ENCODE data around the gene RNF115.
"Not testable (repeated sequence)": the region's sequence is repeated elsewhere in the genome, so short reads cannot be mapped to it uniquely, and the experiment has no call there.

RNF115 gene

DNA sequence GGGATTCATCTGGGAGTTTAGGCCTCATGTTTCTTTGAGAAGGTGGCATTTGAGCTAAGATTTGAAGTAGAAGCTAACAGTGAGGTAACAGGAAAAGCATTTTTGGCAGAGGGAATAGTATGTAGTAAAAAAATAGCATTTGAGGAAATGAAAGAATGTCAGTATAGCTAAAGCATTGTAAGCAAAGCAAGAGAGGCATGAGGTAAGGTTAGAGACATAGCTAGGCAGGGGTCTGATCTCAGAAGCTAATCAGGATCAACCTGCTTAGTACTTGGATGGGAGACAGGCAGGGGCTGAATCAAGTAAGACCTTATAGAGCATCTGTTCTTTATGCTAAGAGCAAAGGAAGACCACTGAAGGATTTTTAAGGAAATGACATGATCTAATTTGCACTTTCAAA is 4.1 kb upstream of the RNF115 start:
- no peak for DNase-seq (ENCODE audit: low read depth)

DNA sequence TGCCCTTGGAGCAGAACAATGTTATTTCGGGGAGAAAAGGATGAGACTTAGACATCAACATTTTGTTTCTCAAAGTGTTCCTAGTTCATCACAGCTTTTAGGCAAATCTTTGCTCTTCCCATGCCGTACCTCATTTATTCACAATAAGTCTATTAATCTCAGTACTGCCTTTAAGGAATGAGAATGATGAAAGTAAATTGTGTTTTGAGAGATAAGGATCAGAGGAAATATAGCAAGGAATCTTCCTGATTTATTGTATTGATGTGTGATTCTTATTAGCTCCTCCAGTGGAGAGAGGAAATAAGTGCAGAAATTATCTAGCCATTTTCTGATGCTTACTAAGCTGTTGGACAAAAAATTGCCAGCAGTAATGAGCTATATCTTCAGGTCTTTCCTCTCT is 2.1 kb upstream of the RNF115 start:
- no peak for DNase-seq (ENCODE audit: low read depth)

DNA sequence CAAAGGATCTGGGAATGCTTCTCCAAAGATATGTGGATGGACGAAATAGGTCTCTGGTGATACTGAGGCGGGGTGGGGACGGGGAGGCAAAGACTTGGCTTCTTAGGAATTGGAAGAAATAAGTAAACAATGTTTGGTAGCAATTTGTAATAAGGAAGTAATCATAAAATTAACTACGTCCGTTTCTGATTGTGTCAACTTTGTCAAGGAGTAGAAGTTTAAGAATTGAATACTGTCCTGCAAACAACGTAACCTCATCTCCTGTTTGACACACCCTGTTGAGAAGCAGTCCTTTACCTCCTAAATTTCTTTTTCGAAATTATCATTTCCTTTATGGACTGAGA is 576 bp upstream of the RNF115 start:
- no peak for DNase-seq (ENCODE audit: low read depth)

DNA sequence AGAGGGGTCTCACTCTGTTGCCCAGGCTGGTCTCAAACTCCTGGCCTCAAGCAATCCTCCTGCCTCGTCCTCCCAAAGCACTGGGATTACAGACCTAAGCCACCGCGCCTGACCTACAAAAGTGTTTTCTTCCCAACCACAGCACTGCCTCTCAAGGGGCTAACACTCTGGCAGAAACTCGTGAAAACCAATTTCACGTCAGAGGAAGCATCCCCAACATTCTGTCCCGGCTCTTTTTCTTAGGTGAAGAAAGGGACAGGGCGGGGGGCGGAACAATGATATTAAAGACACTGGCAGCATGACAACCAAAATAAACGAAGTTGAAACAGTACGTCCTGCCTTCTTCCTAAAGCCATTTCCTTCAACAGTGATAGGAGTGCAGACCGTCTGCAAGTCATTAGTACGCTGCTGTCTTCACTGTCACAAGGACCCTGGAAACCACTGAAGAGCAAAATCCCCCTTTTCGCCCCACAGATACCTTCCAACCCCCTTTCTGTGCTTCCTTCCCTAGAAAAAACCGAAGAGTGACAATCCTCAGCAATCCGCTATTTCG is 1.0 kb downstream of the RNF115 start:
- not testable (repeated sequence) for DNase-seq (ENCODE audit: low read depth)

DNA sequence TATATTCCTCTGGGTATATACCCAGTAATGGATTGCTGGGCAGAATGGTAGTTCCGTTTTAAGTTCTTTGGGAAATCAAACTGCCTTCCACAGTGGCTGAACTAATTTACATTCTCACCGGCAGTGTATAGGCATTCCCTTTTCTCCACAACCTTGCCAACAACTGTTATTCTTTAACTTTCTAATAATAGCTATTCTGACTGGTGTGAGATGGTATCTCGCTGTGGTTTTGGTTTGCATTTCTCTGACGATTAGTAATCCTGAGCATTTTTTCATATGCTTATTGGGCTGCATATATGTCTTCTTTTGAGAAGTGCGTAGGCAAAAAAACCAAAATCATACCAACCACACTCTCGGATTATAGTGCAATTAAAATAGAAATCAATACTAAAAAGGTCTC is 5.8 kb downstream of the RNF115 start:
- DNase-seq (ENCODE audit: low read depth): not testable (repeated sequence)

DNA sequence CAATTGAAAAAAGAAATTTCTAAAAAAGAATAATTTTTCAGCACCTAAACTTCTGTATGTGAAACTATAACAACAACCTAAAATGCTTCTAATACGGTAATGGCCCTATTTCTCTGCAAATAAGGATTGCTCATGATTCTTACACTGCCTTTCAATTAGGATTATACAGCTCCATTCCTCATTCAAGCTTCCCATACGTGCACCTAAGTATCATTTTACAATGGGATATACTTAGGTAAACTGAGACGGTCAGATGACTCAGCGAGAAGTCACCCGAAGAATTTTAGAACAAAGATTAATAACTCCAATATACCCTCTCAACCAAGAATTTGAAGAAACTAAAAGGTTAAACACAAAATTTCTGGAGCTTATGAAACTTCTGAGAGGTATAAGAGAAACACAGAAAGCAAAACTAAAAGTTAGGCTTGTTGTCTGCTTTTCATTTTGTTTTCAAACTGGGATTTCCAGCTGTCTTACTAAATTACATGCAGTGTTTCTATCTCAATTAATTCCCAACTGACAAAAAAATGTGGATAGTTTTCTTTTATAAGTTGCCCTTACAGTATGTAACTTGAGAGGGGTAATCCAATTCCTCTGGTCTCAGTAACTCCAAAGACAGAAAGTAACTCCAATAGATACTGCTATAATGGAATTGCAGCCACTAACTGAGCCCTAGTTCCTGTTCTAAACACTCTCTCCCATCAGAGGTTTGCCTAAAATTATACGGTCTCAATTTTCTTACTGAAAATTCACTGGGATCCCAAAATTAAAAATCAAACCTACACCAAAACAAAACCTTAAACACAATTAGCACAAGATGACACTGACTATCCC is 10.7 kb downstream of the RNF115 start:
- DNase-seq (ENCODE audit: low read depth): not testable (repeated sequence)

DNA sequence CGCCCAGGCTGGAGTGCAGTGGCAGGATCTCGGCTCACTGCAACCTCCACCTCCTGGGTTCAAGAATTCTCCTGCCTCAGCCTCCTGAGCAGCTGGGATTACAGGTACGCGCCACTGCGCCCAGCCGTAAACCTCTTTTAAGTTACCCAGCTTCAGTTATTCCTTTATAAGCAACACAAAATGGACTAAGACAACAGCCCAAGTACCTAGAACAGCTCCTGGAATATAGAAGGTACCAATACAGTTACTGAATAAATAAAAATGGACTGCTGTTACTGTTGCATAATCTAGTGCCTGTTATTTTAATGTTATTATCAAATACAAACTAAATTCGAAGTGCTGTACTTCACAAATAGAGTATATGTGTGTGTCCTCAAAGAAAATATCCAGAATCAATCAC is 17.1 kb downstream of the RNF115 start:
- DNase-seq (ENCODE audit: low read depth): no peak

DNA sequence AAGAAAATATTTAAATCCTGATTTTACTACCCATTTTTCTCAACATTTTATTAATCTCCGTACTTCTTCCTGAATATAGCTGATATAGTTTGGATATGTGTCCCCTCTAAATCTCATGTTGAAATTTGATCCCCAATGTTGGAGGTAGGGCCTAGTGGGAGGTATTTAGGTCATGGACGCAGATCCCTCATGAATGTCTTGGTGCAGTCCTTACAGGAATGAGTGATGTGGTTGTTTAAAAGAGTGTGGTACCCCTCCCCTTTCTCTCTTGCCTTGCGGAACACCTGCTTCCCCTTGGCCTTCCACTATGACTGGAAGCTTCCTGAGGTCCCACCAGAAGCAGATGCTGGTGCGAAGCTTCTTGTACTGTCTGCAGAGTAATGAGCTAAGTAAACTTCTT is 17.5 kb downstream of the RNF115 start:
- no peak for DNase-seq (ENCODE audit: low read depth)

DNA sequence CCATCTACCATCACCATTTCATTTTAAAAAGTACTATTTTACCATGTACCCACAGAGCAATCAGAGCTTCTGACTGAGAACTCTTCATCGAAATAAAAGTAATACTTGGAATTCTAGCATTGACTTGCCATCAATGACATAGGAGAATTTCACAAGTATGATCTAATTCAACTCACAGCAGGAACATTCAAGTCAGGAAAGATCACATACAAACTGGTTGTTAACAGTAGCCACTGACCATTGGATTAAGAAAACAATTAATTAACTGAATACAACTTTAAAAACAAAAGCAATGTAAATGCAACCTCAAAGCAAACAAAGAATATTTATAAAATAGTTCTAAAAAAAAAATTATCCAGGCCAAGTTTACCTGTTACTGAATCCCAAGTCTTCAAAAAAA is 18.8 kb downstream of the RNF115 start:
- DNase-seq (ENCODE audit: low read depth): no peak

GRCh38 chr1:145804235-145805045 is 19.5 kb downstream of the RNF115 start:
- no peak for DNase-seq (ENCODE audit: low read depth)

DNA sequence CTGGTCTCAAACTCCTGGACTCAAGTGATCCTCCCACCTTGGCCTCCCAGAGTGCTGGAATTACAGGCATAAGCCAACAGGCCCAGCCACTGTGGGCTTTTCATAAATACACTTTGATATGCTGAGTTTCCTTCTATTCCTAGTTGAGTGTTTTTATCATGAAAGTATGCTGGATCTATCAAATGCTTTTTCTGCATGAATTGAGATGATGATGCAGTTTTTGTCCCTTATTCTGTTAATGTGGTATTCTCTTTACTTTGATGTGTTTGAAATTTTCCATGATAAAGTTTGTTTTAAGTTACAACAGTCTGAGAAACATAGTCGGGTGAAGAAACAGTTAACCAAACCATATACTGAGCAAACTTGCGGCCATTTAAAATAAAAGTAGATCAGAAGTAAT is 24.1 kb downstream of the RNF115 start:
- DNase-seq (ENCODE audit: low read depth): no peak

DNA sequence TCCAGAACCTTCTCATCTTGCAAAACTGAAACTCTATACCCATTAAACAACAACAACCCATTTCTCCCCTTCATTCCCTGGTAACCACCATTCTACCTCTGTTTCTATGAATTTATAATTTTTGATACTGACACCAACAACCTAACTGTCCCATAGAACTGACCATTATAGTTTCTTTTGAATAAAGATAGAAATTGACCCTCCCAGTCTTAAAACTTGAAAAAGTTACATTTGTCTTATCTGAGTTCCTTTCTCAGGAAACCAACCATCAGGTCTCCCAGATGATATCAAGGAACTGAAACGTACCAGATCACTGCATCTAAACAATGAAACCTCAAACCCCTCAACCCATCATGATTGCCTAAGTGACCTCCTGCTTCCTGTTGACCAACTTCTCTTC is 27.1 kb downstream of the RNF115 start:
- DNase-seq (ENCODE audit: low read depth): no peak

GRCh38 chr1:145795257-145795881 is 28.5 kb downstream of the RNF115 start:
- no peak for DNase-seq (ENCODE audit: low read depth)

DNA sequence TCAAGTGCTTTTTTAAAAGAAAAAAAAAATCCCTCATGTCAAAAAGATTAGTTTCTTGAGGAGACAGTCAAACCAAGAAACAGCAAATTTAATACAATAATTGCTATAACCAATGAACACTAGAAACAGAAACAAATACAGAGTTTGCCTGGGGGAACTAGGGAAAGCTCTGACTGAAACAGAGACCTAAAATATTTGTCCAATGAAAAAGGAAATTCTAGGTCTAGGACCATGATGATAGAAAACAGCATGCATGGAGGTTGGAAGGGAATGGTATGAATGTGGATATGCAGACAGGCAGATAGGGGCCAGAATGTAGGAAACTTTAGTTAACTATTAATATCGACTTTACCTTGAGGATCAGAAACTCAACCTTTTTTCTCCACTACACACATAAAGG is 31.4 kb downstream of the RNF115 start:
- no peak for DNase-seq (ENCODE audit: low read depth)

DNA sequence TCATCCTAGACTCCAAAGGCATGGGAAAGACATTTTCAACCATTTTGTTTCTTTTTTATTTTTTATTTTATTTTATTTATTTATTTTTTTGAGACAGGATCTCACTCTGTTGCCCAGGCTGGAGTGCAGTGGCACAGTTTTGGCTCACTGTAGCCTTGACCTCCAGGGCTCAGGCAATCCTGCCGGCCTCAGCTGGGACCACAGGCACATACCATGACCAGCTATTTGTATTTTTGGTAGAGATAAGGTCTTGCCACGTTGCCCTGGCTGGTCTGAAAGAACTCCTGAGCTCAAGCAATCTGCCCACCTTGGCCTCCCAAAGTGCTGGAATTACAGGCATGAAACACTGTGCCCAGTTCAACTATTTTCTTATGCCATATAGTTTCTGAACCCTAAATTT is 32.0 kb downstream of the RNF115 start:
- DNase-seq (ENCODE audit: low read depth): not testable (repeated sequence)

DNA sequence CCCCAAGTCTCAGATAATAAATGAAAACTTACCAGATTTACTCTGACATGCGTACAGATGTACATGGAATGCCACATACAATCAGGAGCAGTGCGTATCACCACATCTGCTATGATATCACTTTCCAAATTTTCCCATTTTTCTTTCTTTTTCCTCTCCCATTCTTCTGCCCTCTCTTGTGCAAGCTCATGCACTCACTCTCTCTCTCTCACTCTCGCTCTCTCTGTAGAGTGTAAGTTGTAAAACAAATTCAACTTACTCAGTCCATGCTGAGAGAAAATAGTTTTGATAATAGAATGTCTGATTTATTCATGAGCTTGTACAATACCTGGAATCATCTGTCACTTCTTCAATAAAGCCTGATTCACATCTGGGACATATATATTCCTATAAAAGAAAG is 35.3 kb downstream of the RNF115 start:
- DNase-seq (ENCODE audit: low read depth): no peak

DNA sequence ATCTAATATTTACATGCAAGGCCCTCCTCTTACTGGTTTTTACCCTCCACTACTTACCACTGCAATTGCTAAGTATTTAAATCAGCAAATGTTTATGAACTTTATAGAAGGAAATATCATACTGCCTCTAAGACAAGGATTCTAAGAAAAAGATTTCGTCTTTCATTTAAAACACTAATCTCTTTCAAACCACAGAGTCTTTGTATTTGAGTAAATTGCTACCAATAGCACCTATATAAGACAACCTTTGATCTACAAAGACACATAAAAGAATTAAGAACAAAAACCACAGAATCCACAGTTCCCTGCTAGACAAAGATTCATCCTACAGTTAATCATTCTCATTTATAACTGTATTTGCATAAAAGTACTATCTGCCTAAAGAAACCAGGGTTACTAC is 37.6 kb downstream of the RNF115 start:
- no peak for DNase-seq (ENCODE audit: low read depth)

- DNase-seq (ENCODE audit: low read depth): no peak
Observed at GRCh38 chr1:145785547-145785946, 38.3 kb downstream of the RNF115 start.

- DNase-seq (ENCODE audit: low read depth): no peak
Observed at GRCh38 chr1:145784409-145784808, 39.5 kb downstream of the RNF115 start.

- DNase-seq (ENCODE audit: low read depth): no peak
Observed at GRCh38 chr1:145782272-145783099, 41.4 kb downstream of the RNF115 start.

DNA sequence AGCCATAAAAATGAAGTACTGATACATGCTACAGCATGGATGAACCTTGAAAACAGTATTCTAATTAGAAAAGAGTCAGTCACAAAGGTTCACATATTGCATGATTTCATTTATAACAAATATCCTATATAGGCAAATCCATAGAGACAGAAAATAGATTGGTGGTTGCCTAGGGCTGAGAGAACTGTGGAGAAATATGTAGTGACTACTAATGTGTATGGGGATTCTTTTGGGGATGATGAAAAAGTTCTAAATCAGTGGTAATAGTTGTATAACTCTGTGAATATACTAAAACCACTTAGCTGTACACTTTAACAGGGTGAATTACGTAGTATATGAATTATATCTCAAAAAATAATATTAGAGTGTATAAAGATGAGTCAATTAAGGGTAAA is 45.8 kb downstream of the RNF115 start:
- DNase-seq (ENCODE audit: low read depth): no peak

All from stimulated activated CD8-positive, alpha-beta memory T cell treated with anti-CD3 and anti-CD28 coated beads, Interleukin-12 subunit alpha, Interleukin-12 subunit beta, amount 100 ng/mL, for 1 hour (primary cell).